Dendritic cell treated with granulocyte-macrophage colony-stimulating factor and Interleukin-4, amounts not matched to agents 40 ng/mL and 50 ng/mL, for 4 days (primary cell): ENCODE data around the gene LIMS1.
"Not testable (repeated sequence)": the region's sequence is repeated elsewhere in the genome, so short reads cannot be mapped to it uniquely, and the experiment has no call there.

Experiments
- H3K27ac Mint-ChIP-seq: one replicate; pipeline ENCODE4 v1.8.0; 2022; ENCODE audit warnings: mild to moderate bottlenecking, mixed read lengths
- H3K27me3 Mint-ChIP-seq: one replicate; pipeline ENCODE4 v1.8.0; 2022; ENCODE audit warnings: mild to moderate bottlenecking, mixed read lengths
- H3K36me3 Mint-ChIP-seq: one replicate; pipeline ENCODE4 v1.8.0; 2022; ENCODE audit warnings: low read depth, mixed read lengths
- H3K4me1 Mint-ChIP-seq: one replicate; pipeline ENCODE4 v1.8.0; 2022; ENCODE audit warnings: low read depth, mixed read lengths
- H3K4me3 Mint-ChIP-seq: one replicate; pipeline ENCODE4 v1.8.0; 2022; ENCODE audit warnings: mild to moderate bottlenecking, moderate library complexity, mixed read lengths
- H3K9me3 Mint-ChIP-seq: one replicate; pipeline ENCODE4 v1.8.0; 2022; ENCODE audit warnings: mixed read lengths
- intact Hi-C: fragments of 100-400 bp; cut with micrococcal nuclease; formaldehyde crosslinking; loops from one replicate; pipeline ENCODE4 v1.15.0; 2022

The LIMS1 gene

GRCh38 chr2:108630567-108631405 is 96.5 kb downstream of the LIMS1 start:
- peaks cover 69% of the 10 kb centered on the region for H3K4me1 Mint-ChIP-seq
- H3K9me3 Mint-ChIP-seq, result no peaks in the 10 kb centered on the region
- no peak overlapping the region for H3K4me3 Mint-ChIP-seq
- H3K36me3 Mint-ChIP-seq, result peaks cover 70% of the 10 kb centered on the region
- no peaks in the 10 kb centered on the region for H3K27me3 Mint-ChIP-seq
- intact Hi-C loops, result no loop called here
- no peak overlapping the region for H3K27ac Mint-ChIP-seq

- Mint-ChIP-seq H3K4me3 (no peak overlapping the region), H3K36me3 (peaks cover 73% of the 10 kb centered on the region), H3K27ac (no peak overlapping the region), H3K9me3 (no peaks in the 10 kb centered on the region), H3K27me3 (no peaks in the 10 kb centered on the region), H3K4me1 (peaks cover 85% of the 10 kb centered on the region)
- intact Hi-C loops, result no loop called here
These were observed 98.3 kb downstream of the LIMS1 start for GRCh38 chr2:108632332-108633160.

GRCh38 chr2:108633409-108633808 is 99.1 kb downstream of the LIMS1 start:
- H3K36me3 Mint-ChIP-seq, result peaks cover 72% of the 10 kb centered on the region
- no peaks in the 10 kb centered on the region for H3K27me3 Mint-ChIP-seq
- no peak overlapping the region for H3K27ac Mint-ChIP-seq
- H3K4me1 Mint-ChIP-seq, result peaks cover 85% of the 10 kb centered on the region
- H3K9me3 Mint-ChIP-seq, result no peaks in the 10 kb centered on the region
- intact Hi-C loops, result no loop called here
- no peak overlapping the region for H3K4me3 Mint-ChIP-seq

- Mint-ChIP-seq H3K27me3 (no peaks in the 10 kb centered on the region), H3K36me3 (peaks cover 73% of the 10 kb centered on the region), H3K9me3 (no peaks in the 10 kb centered on the region), H3K4me3 (no peak overlapping the region), H3K27ac (peak overlapping the region; percentile 53), H3K4me1 (peaks cover 85% of the 10 kb centered on the region)
- intact Hi-C loops, result no loop called here
These were observed 99.7 kb downstream of the LIMS1 start for GRCh38 chr2:108634011-108634410.

- peak overlapping the region; percentile 53 for H3K27ac Mint-ChIP-seq
These were observed 100.4 kb downstream of the LIMS1 start for GRCh38 chr2:108634576-108635160.

GRCh38 chr2:108635630-108636354 is 101.5 kb downstream of the LIMS1 start:
- H3K4me1 Mint-ChIP-seq, result peaks cover 92% of the 10 kb centered on the region
- no peaks in the 10 kb centered on the region for H3K9me3 Mint-ChIP-seq
- H3K27me3 Mint-ChIP-seq, result no peaks in the 10 kb centered on the region
- H3K27ac Mint-ChIP-seq, result peak overlapping the region; percentile 68
- peaks cover 73% of the 10 kb centered on the region for H3K36me3 Mint-ChIP-seq
- no peak overlapping the region for H3K4me3 Mint-ChIP-seq
- intact Hi-C loops, result loop anchor here (2.0 to 5.0 kb wide), 2 partner anchors 13 to 43 kb away; no protein-coding TSS in a partner anchor

More at GRCh38 chr2:108634576-108635160, 100.4 kb downstream of the LIMS1 start:
- Mint-ChIP-seq H3K4me3 (no peak overlapping the region), H3K27me3 (no peaks in the 10 kb centered on the region), H3K9me3 (no peaks in the 10 kb centered on the region), H3K36me3 (peaks cover 73% of the 10 kb centered on the region), H3K4me1 (peaks cover 85% of the 10 kb centered on the region)
- intact Hi-C loops, result loop anchor here (5.0 kb wide), 1 partner anchor 42 kb away; no protein-coding TSS in a partner anchor

GRCh38 chr2:108637304-108637669 is 103.0 kb downstream of the LIMS1 start:
- Mint-ChIP-seq H3K4me1 (peaks cover 95% of the 10 kb centered on the region), H3K9me3 (no peaks in the 10 kb centered on the region), H3K27me3 (no peaks in the 10 kb centered on the region)

GRCh38 chr2:108640731-108641130 is 106.5 kb downstream of the LIMS1 start:
- Mint-ChIP-seq H3K4me3 (no peak overlapping the region), H3K9me3 (peaks cover 15% of the 10 kb centered on the region), H3K27ac (peak overlapping the region; percentile 68), H3K4me1 (peaks cover 68% of the 10 kb centered on the region), H3K27me3 (no peaks in the 10 kb centered on the region), H3K36me3 (peaks cover 69% of the 10 kb centered on the region)
- intact Hi-C loops, result no loop called here

More at GRCh38 chr2:108637304-108637669, 103.0 kb downstream of the LIMS1 start:
- H3K27ac Mint-ChIP-seq, result peak overlapping the region; percentile 68
- H3K36me3 Mint-ChIP-seq, result peaks cover 65% of the 10 kb centered on the region
- no peak overlapping the region for H3K4me3 Mint-ChIP-seq
- intact Hi-C loops, result loop anchor here (2.0 to 5.0 kb wide), 2 partner anchors 14 to 45 kb away; no protein-coding TSS in a partner anchor

- peaks cover 76% of the 10 kb centered on the region for H3K36me3 Mint-ChIP-seq
- intact Hi-C loops, result no loop called here
- H3K27ac Mint-ChIP-seq, result peak overlapping the region; percentile 68
- H3K4me3 Mint-ChIP-seq, result peak overlapping the region; percentile 4
- peaks cover 68% of the 10 kb centered on the region for H3K4me1 Mint-ChIP-seq
- no peaks in the 10 kb centered on the region for H3K27me3 Mint-ChIP-seq
- peaks cover 26% of the 10 kb centered on the region for H3K9me3 Mint-ChIP-seq
These were observed 107.5 kb downstream of the LIMS1 start for GRCh38 chr2:108641756-108642155.

GRCh38 chr2:108643261-108643849 is 109.1 kb downstream of the LIMS1 start:
- H3K9me3 Mint-ChIP-seq, result peaks cover 26% of the 10 kb centered on the region
- H3K27ac Mint-ChIP-seq, result peak overlapping the region; percentile 32
- no peaks in the 10 kb centered on the region for H3K27me3 Mint-ChIP-seq
- intact Hi-C loops, result no loop called here
- peaks cover 74% of the 10 kb centered on the region for H3K36me3 Mint-ChIP-seq
- H3K4me1 Mint-ChIP-seq, result peaks cover 69% of the 10 kb centered on the region
- H3K4me3 Mint-ChIP-seq, result no peak overlapping the region

- intact Hi-C loops, H3K27me3 Mint-ChIP-seq, H3K4me3 Mint-ChIP-seq, H3K27ac Mint-ChIP-seq: not testable (repeated sequence)
- Mint-ChIP-seq H3K9me3 (peaks cover 26% of the 10 kb centered on the region), H3K4me1 (peaks cover 67% of the 10 kb centered on the region), H3K36me3 (peaks cover 69% of the 10 kb centered on the region)
These were observed 109.6 kb downstream of the LIMS1 start for GRCh38 chr2:108643862-108644261.

- H3K4me3 Mint-ChIP-seq, intact Hi-C loops, H3K27me3 Mint-ChIP-seq, H3K27ac Mint-ChIP-seq: not testable (repeated sequence)
- Mint-ChIP-seq H3K36me3 (peaks cover 63% of the 10 kb centered on the region), H3K4me1 (peaks cover 63% of the 10 kb centered on the region), H3K9me3 (peaks cover 26% of the 10 kb centered on the region)
These were observed 110.2 kb downstream of the LIMS1 start for GRCh38 chr2:108644446-108644845.

- H3K4me3 Mint-ChIP-seq, H3K27ac Mint-ChIP-seq, intact Hi-C loops, H3K27me3 Mint-ChIP-seq: not testable (repeated sequence)
- Mint-ChIP-seq H3K9me3 (peaks cover 26% of the 10 kb centered on the region), H3K4me1 (peaks cover 47% of the 10 kb centered on the region), H3K36me3 (peaks cover 42% of the 10 kb centered on the region)
These were observed 114.5 kb downstream of the LIMS1 start for GRCh38 chr2:108648796-108649195.
